Measurements from ENCODE around the gene CLDN17.

Gene CLDN17

DNA sequence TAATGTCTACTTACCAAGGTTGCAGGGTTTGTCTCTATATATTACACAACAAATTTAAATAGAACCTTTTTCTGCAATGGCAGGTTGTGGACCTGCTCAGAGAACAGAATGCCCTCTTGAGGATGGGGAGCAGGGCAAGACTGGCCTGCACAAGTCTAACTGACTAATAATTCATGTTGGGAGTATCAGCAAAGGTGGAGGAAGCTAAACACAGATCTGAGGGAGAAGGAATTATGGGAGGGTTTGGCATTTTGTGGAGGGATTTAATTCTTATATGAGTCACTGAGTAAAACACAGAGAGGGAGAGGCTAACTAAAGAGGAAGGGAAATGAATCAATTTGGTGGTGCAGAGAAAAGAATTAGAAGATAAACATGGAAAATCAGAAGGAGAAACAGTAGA, 40.0 kb downstream of the CLDN17 start:
- no peak overlapping the region for H3K27ac ChIP-seq (ENCODE audit: low read length)
- H3K4me3 ChIP-seq (ENCODE audit: low read length in 2 of 2), result no peak overlapping the region
- no peaks in the 10 kb centered on the region for H3K27me3 ChIP-seq (ENCODE audit: control insufficient read depth in 1 of 2, insufficient read depth in 2 of 2, low read length in 2 of 2)
- no peak overlapping the region for H3K9ac ChIP-seq (ENCODE audit: low read length in 2 of 2)
- H3K36me3 ChIP-seq (ENCODE audit: control insufficient read depth in 2 of 2, insufficient read depth in 2 of 2, low read length in 2 of 2), result no peaks in the 10 kb centered on the region
- H3K4me1 ChIP-seq (ENCODE audit: control insufficient read depth, insufficient read depth, low read length), result no peaks in the 10 kb centered on the region
- H3K9me3 ChIP-seq (ENCODE audit: control insufficient read depth in 2 of 2, low read length in 2 of 2), result no peaks in the 10 kb centered on the region

DNA sequence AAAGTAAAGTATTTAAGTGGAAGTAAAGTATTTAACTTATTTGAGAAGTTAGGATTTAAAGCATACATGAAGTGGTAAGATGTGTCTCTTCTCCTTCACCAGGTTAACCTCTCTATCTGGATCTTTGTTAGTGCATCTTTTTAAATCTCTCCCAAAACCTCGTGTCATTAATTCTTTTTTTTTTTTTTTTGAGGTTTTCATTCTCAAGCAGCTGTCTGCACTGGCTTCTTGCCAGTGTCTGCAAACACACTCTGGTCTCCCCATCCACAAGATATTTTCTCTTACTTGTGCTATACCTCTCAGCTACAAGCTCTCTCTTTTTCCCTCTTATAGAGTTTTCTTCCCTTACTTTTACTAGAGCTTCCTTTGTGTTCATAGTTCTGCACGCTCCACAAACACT, 49.0 kb downstream of the CLDN17 start:
- Histone ChIP-seq H3K27me3 (ENCODE audit: control insufficient read depth in 1 of 2, insufficient read depth in 2 of 2, low read length in 2 of 2) (no peaks in the 10 kb centered on the region), H3K9me3 (ENCODE audit: control insufficient read depth in 2 of 2, low read length in 2 of 2) (no peaks in the 10 kb centered on the region), H3K27ac (ENCODE audit: low read length) (no peak overlapping the region), H3K4me3 (ENCODE audit: low read length in 2 of 2) (no peak overlapping the region), H3K36me3 (ENCODE audit: control insufficient read depth in 2 of 2, insufficient read depth in 2 of 2, low read length in 2 of 2) (no peaks in the 10 kb centered on the region), H3K9ac (ENCODE audit: low read length in 2 of 2) (no peak overlapping the region), H3K4me1 (ENCODE audit: control insufficient read depth, insufficient read depth, low read length) (no peaks in the 10 kb centered on the region)

DNA sequence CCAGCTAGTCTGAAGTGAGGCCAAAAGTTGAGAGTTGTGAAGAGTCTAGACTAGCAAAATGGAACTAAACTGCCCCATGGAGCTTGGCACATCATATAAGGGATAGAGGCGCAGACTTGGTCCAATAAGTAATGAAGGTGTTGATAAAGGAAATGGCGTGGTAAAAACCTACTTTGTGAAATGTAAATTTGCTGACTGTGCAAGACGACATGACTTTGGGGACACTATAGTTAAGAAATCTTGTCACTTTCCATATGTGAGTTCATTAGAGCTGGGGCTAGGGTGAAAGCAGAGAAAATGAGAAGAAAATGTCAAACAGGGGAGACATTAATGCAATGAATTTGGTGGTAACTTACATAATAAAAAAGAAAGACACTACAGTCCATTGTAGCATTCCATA, 50.1 kb downstream of the CLDN17 start:
- Histone ChIP-seq H3K9ac (ENCODE audit: low read length in 2 of 2) (no peak overlapping the region), H3K27me3 (ENCODE audit: control insufficient read depth in 1 of 2, insufficient read depth in 2 of 2, low read length in 2 of 2) (no peaks in the 10 kb centered on the region), H3K9me3 (ENCODE audit: control insufficient read depth in 2 of 2, low read length in 2 of 2) (no peaks in the 10 kb centered on the region), H3K36me3 (ENCODE audit: control insufficient read depth in 2 of 2, insufficient read depth in 2 of 2, low read length in 2 of 2) (no peaks in the 10 kb centered on the region), H3K4me3 (ENCODE audit: low read length in 2 of 2) (no peak overlapping the region), H3K4me1 (ENCODE audit: control insufficient read depth, insufficient read depth, low read length) (no peaks in the 10 kb centered on the region), H3K27ac (ENCODE audit: low read length) (no peak overlapping the region)

Measured in stomach smooth muscle (tissue), 2 donors.